ENCODE results near the gene FAM229B. TPM values are rescaled to one million over a fixed set of nuclear protein-coding genes. Genes with fewer than 3 reads are reported as not detected.

Gene FAM229B
- total and polyA plus RNA-seq, 2 donors from 2014 or later, result 27.2 to 77.1 TPM

- DNase-seq (no peak), FAIRE-seq (no peak)
- Histone ChIP-seq H3K9ac (ENCODE audit: low read length in 3 of 3) (no peak overlapping the region), H3K27me3 (ENCODE audit: control insufficient read depth, insufficient read depth, low read length) (no peaks in the 10 kb centered on the region), H3K36me3 (ENCODE audit: control insufficient read depth in 2 of 3, insufficient read depth in 3 of 3, low read length in 3 of 3) (no peaks in the 10 kb centered on the region), H3K4me1 (ENCODE audit: control insufficient read depth in 2 of 3, insufficient read depth in 2 of 3, low read depth in 1 of 3, low read length in 3 of 3) (no peaks in the 10 kb centered on the region), H3K4me3 (ENCODE audit: low read length in 3 of 3) (no peak overlapping the region), H3K27ac (ENCODE audit: low read depth in 2 of 2, low read length in 2 of 2) (no peak overlapping the region), H3K9me3 (ENCODE audit: control insufficient read depth in 2 of 3, insufficient read depth in 1 of 3, low read length in 3 of 3) (no peaks in the 10 kb centered on the region)
- intact Hi-C loops (cut with DNase I), result no loop called here
- TF ChIP-seq CTCF (IDR thresholded peaks at IDR 0.05; ENCODE audit: borderline replicate concordance, extremely low read depth, insufficient read depth), result no peak
These were observed 25.8 kb upstream of the FAM229B start for GRCh38 chr6:112061605-112062004.

DNA sequence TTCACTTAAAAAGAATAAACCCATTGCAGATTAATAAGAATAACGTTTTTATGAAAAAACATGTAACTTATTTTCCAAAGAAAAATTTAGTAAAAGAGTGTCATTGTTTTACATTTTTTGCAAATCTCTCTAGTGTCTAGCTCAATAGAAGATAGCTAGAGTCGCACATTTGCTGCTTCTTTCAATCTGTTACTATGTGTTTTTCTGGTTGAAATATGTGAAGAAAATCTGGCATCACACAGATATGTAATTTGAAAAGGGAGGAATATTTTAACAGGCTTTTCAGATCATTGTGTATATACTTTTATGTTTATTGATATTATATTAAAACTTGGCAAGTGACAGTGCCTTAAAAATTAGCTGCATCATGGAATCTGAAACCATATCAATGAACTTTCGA lies 24.4 kb upstream of the FAM229B start:
- Histone ChIP-seq H3K9me3 (ENCODE audit: control insufficient read depth in 2 of 3, insufficient read depth in 1 of 3, low read length in 3 of 3) (no peaks in the 10 kb centered on the region), H3K9ac (ENCODE audit: low read length in 3 of 3) (no peak overlapping the region), H3K27me3 (ENCODE audit: control insufficient read depth, insufficient read depth, low read length) (no peaks in the 10 kb centered on the region), H3K4me1 (ENCODE audit: control insufficient read depth in 2 of 3, insufficient read depth in 2 of 3, low read depth in 1 of 3, low read length in 3 of 3) (no peaks in the 10 kb centered on the region), H3K27ac (ENCODE audit: low read depth in 2 of 2, low read length in 2 of 2) (no peak overlapping the region), H3K36me3 (ENCODE audit: control insufficient read depth in 2 of 3, insufficient read depth in 3 of 3, low read length in 3 of 3) (no peaks in the 10 kb centered on the region), H3K4me3 (ENCODE audit: low read length in 3 of 3) (no peak overlapping the region)
- no peak for DNase-seq
- no peak for TF ChIP-seq CTCF (IDR thresholded peaks at IDR 0.05; ENCODE audit: borderline replicate concordance, extremely low read depth, insufficient read depth)
- FAIRE-seq, result no peak
- intact Hi-C loops (cut with DNase I), result no loop called here

GRCh38 chr6:112065426-112065986 lies 21.9 kb upstream of the FAM229B start:
- Histone ChIP-seq H3K27ac (ENCODE audit: low read depth in 2 of 2, low read length in 2 of 2) (no peak overlapping the region), H3K36me3 (ENCODE audit: control insufficient read depth in 2 of 3, insufficient read depth in 3 of 3, low read length in 3 of 3) (no peaks in the 10 kb centered on the region), H3K9me3 (ENCODE audit: control insufficient read depth in 2 of 3, insufficient read depth in 1 of 3, low read length in 3 of 3) (no peaks in the 10 kb centered on the region), H3K27me3 (ENCODE audit: control insufficient read depth, insufficient read depth, low read length) (no peaks in the 10 kb centered on the region), H3K4me3 (ENCODE audit: low read length in 3 of 3) (no peak overlapping the region), H3K9ac (ENCODE audit: low read length in 3 of 3) (no peak overlapping the region), H3K4me1 (ENCODE audit: control insufficient read depth in 2 of 3, insufficient read depth in 2 of 3, low read depth in 1 of 3, low read length in 3 of 3) (no peaks in the 10 kb centered on the region)
- DNase-seq (no peak), FAIRE-seq (no peak)
- no peak for TF ChIP-seq CTCF (IDR thresholded peaks at IDR 0.05; ENCODE audit: borderline replicate concordance, extremely low read depth, insufficient read depth)
- intact Hi-C loops (cut with DNase I), result no loop called here

- Histone ChIP-seq H3K4me3 (ENCODE audit: low read length in 3 of 3) (no peak overlapping the region), H3K4me1 (ENCODE audit: control insufficient read depth in 2 of 3, insufficient read depth in 2 of 3, low read depth in 1 of 3, low read length in 3 of 3) (no peaks in the 10 kb centered on the region), H3K9me3 (ENCODE audit: control insufficient read depth in 2 of 3, insufficient read depth in 1 of 3, low read length in 3 of 3) (no peaks in the 10 kb centered on the region), H3K27ac (ENCODE audit: low read depth in 2 of 2, low read length in 2 of 2) (no peak overlapping the region), H3K27me3 (ENCODE audit: control insufficient read depth, insufficient read depth, low read length) (no peaks in the 10 kb centered on the region), H3K36me3 (ENCODE audit: control insufficient read depth in 2 of 3, insufficient read depth in 3 of 3, low read length in 3 of 3) (peaks cover 0 to 3% (median under 1%) of the 10 kb centered on the region in 3 donors), H3K9ac (ENCODE audit: low read length in 3 of 3) (no peak overlapping the region)
- FAIRE-seq (no peak), DNase-seq (no peak)
- TF ChIP-seq CTCF (IDR thresholded peaks at IDR 0.05; ENCODE audit: borderline replicate concordance, extremely low read depth, insufficient read depth), result no peak
- intact Hi-C loops (cut with DNase I), result no loop called here
These were observed 20.8 kb upstream of the FAM229B start for GRCh38 chr6:112066606-112067005.

Measured in kidney (tissue), 14 donors.